Stimulated activated CD4-positive, alpha-beta T cell treated with anti-CD3 and anti-CD28 coated beads, Interleukin-12 subunit alpha, Interleukin-12 subunit beta, amount 100 ng/mL, for 48 hours (primary cell): ENCODE data around the gene FAXC.
"Not testable (repeated sequence)": the region's sequence is repeated elsewhere in the genome, so short reads cannot be mapped to it uniquely, and the experiment has no call there.

Experiments
- DNase-seq, 3 donors: peaks; one replicate each; pipeline ENCODE4 v3.0.0-alpha.2; 2020; ENCODE audit warnings: low read depth in 2 of 3, low spot score in 1 of 3

The FAXC gene

GRCh38 chr6:99341862-99342455 lies 7.5 kb downstream of the FAXC start:
- DNase-seq: no peak

GRCh38 chr6:99338188-99338587 lies 11.3 kb downstream of the FAXC start:
- DNase-seq: no peak

GRCh38 chr6:99335298-99335697 lies 14.2 kb downstream of the FAXC start:
- not testable (repeated sequence) for DNase-seq

- DNase-seq: no peak
Observed at GRCh38 chr6:99334526-99335127, 14.8 kb downstream of the FAXC start.

- DNase-seq: no peak
Observed at GRCh38 chr6:99333068-99333467, 16.4 kb downstream of the FAXC start.

GRCh38 chr6:99331531-99331930 lies 17.9 kb downstream of the FAXC start:
- DNase-seq: no peak

GRCh38 chr6:99330159-99330558 lies 19.3 kb downstream of the FAXC start:
- peak; percentile 42 to 70 (median 52) for DNase-seq

GRCh38 chr6:99324996-99325395 lies 24.5 kb downstream of the FAXC start:
- DNase-seq: no peak

GRCh38 chr6:99318566-99318965 lies 30.9 kb downstream of the FAXC start:
- DNase-seq: no peak

GRCh38 chr6:99312354-99312753 lies 37.1 kb downstream of the FAXC start:
- DNase-seq: no peak

GRCh38 chr6:99310553-99310952 lies 38.9 kb downstream of the FAXC start:
- DNase-seq: no peak

- DNase-seq: no peak
Observed at GRCh38 chr6:99309557-99309956, 39.9 kb downstream of the FAXC start.

- DNase-seq: no peak
Observed at GRCh38 chr6:99308788-99309187, 40.7 kb downstream of the FAXC start.

GRCh38 chr6:99307295-99307907 lies 42.1 kb downstream of the FAXC start:
- DNase-seq: no peak

- no peak for DNase-seq
Observed at GRCh38 chr6:99306341-99306740, 43.1 kb downstream of the FAXC start.

- DNase-seq: no peak
Observed at GRCh38 chr6:99305021-99305554, 44.4 kb downstream of the FAXC start.

GRCh38 chr6:99297415-99297814 lies 52.1 kb downstream of the FAXC start:
- DNase-seq: no peak

GRCh38 chr6:99297006-99297405 lies 52.5 kb downstream of the FAXC start:
- no peak for DNase-seq

- DNase-seq: no peak
Observed at GRCh38 chr6:99296261-99296660, 53.2 kb downstream of the FAXC start.

GRCh38 chr6:99295276-99295675 lies 54.2 kb downstream of the FAXC start:
- DNase-seq: no peak

GRCh38 chr6:99294786-99295185 lies 54.7 kb downstream of the FAXC start:
- no peak for DNase-seq

- DNase-seq: no peak
Observed at GRCh38 chr6:99289701-99290100, 59.8 kb downstream of the FAXC start.

- DNase-seq: no peak
Observed at GRCh38 chr6:99288668-99289067, 60.8 kb downstream of the FAXC start.
